ENCODE data around the gene CORO6. TPM values are rescaled to one million over a fixed set of nuclear protein-coding genes. Genes with fewer than 3 reads are reported as not detected.

CORO6 gene
- total and polyA plus RNA-seq, 2 of the 13 experiments (the other 11 are each of a cell fraction or from before 2014, with no cell fraction given): 0.42 to 0.82 TPM

DNA sequence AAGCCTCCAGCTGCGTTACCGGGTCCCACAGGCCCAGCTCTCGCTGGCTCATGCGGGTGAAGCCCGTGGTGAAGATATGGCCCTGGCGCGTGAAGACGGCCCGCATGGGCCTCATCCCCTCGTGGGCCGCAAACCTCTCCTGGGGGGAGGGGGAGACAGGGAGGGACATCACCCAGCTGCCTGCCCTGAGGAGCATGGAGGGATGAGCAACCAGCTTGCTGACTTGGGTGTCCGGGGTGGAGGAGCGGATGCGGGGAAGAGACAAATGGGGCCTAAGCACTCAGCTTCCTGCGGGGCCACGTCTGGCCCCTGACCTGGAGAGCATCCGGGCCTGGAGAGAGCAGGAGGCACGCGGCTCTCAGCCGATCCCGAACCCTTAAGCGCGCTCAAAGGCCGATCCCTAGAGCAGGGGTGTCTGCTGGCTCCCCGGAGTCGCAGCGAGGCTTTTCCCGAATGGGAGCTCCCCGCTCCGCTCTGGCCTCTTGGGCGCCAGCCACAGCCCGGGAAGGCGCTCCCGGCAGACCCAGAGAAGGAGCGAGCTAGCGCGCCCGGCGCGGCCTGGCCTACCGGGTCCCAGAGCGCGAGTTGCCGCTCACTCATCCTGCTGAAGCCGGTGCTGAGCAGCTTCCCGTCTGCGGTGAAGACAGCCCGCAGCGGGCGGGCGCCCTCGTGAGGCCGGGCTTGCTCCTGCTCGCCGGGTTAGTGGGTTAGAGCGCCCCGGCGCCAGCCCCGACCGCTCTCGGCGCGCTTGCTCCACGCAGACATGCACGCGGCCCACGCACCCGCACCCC lies 5.0 kb downstream of the CORO6 start (continued):
- TF ChIP-seq, protein P1, sequence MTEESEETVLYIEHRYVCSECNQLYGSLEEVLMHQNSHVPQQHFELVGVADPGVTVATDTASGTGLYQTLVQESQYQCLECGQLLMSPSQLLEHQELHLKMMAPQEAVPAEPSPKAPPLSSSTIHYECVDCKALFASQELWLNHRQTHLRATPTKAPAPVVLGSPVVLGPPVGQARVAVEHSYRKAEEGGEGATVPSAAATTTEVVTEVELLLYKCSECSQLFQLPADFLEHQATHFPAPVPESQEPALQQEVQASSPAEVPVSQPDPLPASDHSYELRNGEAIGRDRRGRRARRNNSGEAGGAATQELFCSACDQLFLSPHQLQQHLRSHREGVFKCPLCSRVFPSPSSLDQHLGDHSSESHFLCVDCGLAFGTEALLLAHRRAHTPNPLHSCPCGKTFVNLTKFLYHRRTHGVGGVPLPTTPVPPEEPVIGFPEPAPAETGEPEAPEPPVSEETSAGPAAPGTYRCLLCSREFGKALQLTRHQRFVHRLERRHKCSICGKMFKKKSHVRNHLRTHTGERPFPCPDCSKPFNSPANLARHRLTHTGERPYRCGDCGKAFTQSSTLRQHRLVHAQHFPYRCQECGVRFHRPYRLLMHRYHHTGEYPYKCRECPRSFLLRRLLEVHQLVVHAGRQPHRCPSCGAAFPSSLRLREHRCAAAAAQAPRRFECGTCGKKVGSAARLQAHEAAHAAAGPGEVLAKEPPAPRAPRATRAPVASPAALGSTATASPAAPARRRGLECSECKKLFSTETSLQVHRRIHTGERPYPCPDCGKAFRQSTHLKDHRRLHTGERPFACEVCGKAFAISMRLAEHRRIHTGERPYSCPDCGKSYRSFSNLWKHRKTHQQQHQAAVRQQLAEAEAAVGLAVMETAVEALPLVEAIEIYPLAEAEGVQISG (CRISPR knock-in tag; IDR thresholded peaks at IDR 0.05): peak; percentile 74
- 0 out of 2 replicates have a peak, but pooled peaks have one; percentile 36 for TF ChIP-seq TFDP1 (CRISPR knock-in tag; IDR thresholded peaks at IDR 0.05; ENCODE audit: borderline replicate concordance)
- TF ChIP-seq, protein P2, sequence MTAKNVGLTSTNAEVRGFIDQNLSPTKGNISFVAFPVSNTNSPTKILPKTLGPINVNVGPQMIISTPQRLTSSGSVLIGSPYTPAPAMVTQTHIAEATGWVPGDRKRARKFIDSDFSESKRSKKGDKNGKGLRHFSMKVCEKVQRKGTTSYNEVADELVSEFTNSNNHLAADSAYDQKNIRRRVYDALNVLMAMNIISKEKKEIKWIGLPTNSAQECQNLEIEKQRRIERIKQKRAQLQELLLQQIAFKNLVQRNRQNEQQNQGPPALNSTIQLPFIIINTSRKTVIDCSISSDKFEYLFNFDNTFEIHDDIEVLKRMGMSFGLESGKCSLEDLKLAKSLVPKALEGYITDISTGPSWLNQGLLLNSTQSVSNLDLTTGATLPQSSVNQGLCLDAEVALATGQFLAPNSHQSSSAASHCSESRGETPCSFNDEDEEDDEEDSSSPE (CRISPR knock-in tag; IDR thresholded peaks at IDR 0.05): peak; percentile 37; the same call in 1 of the 2 replicates
- 0 out of 2 replicates have a peak, but pooled peaks have one; percentile 28 for TF ChIP-seq ZNF33B (CRISPR knock-in tag; IDR thresholded peaks at IDR 0.05)
- TF ChIP-seq, protein P3, sequence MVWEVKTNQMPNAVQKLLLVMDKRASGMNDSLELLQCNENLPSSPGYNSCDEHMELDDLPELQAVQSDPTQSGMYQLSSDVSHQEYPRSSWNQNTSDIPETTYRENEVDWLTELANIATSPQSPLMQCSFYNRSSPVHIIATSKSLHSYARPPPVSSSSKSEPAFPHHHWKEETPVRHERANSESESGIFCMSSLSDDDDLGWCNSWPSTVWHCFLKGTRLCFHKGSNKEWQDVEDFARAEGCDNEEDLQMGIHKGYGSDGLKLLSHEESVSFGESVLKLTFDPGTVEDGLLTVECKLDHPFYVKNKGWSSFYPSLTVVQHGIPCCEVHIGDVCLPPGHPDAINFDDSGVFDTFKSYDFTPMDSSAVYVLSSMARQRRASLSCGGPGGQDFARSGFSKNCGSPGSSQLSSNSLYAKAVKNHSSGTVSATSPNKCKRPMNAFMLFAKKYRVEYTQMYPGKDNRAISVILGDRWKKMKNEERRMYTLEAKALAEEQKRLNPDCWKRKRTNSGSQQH (CRISPR knock-in tag; IDR thresholded peaks at IDR 0.05; ENCODE audit: low read depth): no peak
- TF ChIP-seq HOXA3 (CRISPR knock-in tag; IDR thresholded peaks at IDR 0.05): peak; percentile 61
- TF ChIP-seq, protein P4, sequence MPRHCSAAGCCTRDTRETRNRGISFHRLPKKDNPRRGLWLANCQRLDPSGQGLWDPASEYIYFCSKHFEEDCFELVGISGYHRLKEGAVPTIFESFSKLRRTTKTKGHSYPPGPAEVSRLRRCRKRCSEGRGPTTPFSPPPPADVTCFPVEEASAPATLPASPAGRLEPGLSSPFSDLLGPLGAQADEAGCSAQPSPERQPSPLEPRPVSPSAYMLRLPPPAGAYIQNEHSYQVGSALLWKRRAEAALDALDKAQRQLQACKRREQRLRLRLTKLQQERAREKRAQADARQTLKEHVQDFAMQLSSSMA (CRISPR knock-in tag; IDR thresholded peaks at IDR 0.05): no peak
- TF ChIP-seq ZHX1 (CRISPR knock-in tag; IDR thresholded peaks at IDR 0.05; ENCODE audit: low read depth): no peak
- peak; percentile 29; the same call in 1 of the 2 replicates for TF ChIP-seq ZNF343 (CRISPR knock-in tag; IDR thresholded peaks at IDR 0.05)
- no peak for TF ChIP-seq ZBTB26 (CRISPR knock-in tag; IDR thresholded peaks at IDR 0.05; ENCODE audit: borderline replicate concordance)
